ENCODE measurements around the gene MAPRE3. TPM values are rescaled to one million over a fixed set of nuclear protein-coding genes. Genes with fewer than 3 reads are reported as not detected.

The MAPRE3 gene
- total RNA-seq, 4 donors from 2014 or later: 16.6 to 26.4 (median 19.7) TPM

- no peak overlapping the region for H3K27ac ChIP-seq
- H3K4me1 ChIP-seq: no peaks in the 10 kb centered on the region
- H3K9me3 ChIP-seq: no peaks in the 10 kb centered on the region
- no peaks in the 10 kb centered on the region for H3K27me3 ChIP-seq
- 81 to 85% methylated on average over 4 of the region's 4 CpGs for WGBS, 2 donors
- DNase-seq (ENCODE audit: low spot score in 2 of 2): no peak
- no peak for TF ChIP-seq CTCF (IDR thresholded peaks at IDR 0.05)
- TF ChIP-seq POLR2A (IDR thresholded peaks at IDR 0.05): no peak
- TF ChIP-seq EP300 (IDR thresholded peaks at IDR 0.05): no peak
- H3K36me3 ChIP-seq: no peaks in the 10 kb centered on the region
- no peak overlapping the region for H3K4me3 ChIP-seq
Measured at GRCh38 chr2:27003007-27003406, 32.6 kb downstream of the MAPRE3 start.

GRCh38 chr2:27003857-27004256 is 33.4 kb downstream of the MAPRE3 start:
- Histone ChIP-seq H3K4me1 (no peaks in the 10 kb centered on the region), H3K27ac (no peak overlapping the region), H3K4me3 (no peak overlapping the region), H3K9me3 (no peaks in the 10 kb centered on the region), H3K36me3 (no peaks in the 10 kb centered on the region), H3K27me3 (no peaks in the 10 kb centered on the region)
- TF ChIP-seq EP300 (IDR thresholded peaks at IDR 0.05): no peak
- no peak for TF ChIP-seq POLR2A (IDR thresholded peaks at IDR 0.05)
- TF ChIP-seq CTCF (IDR thresholded peaks at IDR 0.05): no peak
- DNase-seq (ENCODE audit: low spot score in 2 of 2): no peak
- WGBS, 2 donors: 74 to 81% methylated on average over 9 of the region's 9 CpGs

- Histone ChIP-seq H3K9me3 (no peaks in the 10 kb centered on the region), H3K36me3 (no peaks in the 10 kb centered on the region), H3K4me1 (peaks cover 0 to 8% (median 0%) of the 10 kb centered on the region in 4 donors), H3K27ac (no peak overlapping the region), H3K4me3 (no peak overlapping the region), H3K27me3 (no peaks in the 10 kb centered on the region)
- TF ChIP-seq CTCF (IDR thresholded peaks at IDR 0.05) (no peak), EP300 (IDR thresholded peaks at IDR 0.05) (no peak), POLR2A (IDR thresholded peaks at IDR 0.05) (no peak)
- WGBS, 2 donors: 78 to 80% methylated on average over 6 of the region's 6 CpGs
- DNase-seq (ENCODE audit: low spot score in 2 of 2): no peak
Measured at GRCh38 chr2:27006602-27007415, 36.4 kb downstream of the MAPRE3 start.

GRCh38 chr2:27007416-27008374 is 37.3 kb downstream of the MAPRE3 start:
- no peak overlapping the region for H3K27ac ChIP-seq
- WGBS, 2 donors: 68 to 72% methylated on average over 8 of the region's 8 CpGs
- no peak overlapping the region for H3K4me3 ChIP-seq
- H3K4me1 ChIP-seq: peaks cover 0 to 8% (median 0%) of the 10 kb centered on the region in 4 donors
- H3K27me3 ChIP-seq: no peaks in the 10 kb centered on the region
- TF ChIP-seq CTCF (IDR thresholded peaks at IDR 0.05): no peak
- no peak for TF ChIP-seq POLR2A (IDR thresholded peaks at IDR 0.05)
- TF ChIP-seq EP300 (IDR thresholded peaks at IDR 0.05): no peak
- DNase-seq (ENCODE audit: low spot score in 2 of 2): no peak
- no peaks in the 10 kb centered on the region for H3K9me3 ChIP-seq
- H3K36me3 ChIP-seq: no peaks in the 10 kb centered on the region
